ENCODE data around the gene KIRREL3. TPM values are rescaled to one million over a fixed set of nuclear protein-coding genes. Genes with fewer than 3 reads are reported as not detected.

The KIRREL3 gene
- total RNA-seq, 2 donors from 2014 or later = 0.28 TPM; not detected in 1

GRCh38 chr11:126722006-126722736, 278.4 kb downstream of the KIRREL3 start:
- Histone ChIP-seq H3K9me3 (no peaks in the 10 kb centered on the region), H3K4me3 (no peak overlapping the region), H3K27ac (no peak overlapping the region), H3K4me1 (replicated peaks) (no peaks in the 10 kb centered on the region), H3K36me3 (no peaks in the 10 kb centered on the region), H3K27me3 (replicated peaks; ENCODE audit: insufficient read depth) (no peaks in the 10 kb centered on the region)
- TF ChIP-seq POLR2AphosphoS5 (IDR thresholded peaks at IDR 0.05) (no peak), POLR2A (IDR thresholded peaks at IDR 0.05) (no peak)
- TF ChIP-seq, protein P1, sequence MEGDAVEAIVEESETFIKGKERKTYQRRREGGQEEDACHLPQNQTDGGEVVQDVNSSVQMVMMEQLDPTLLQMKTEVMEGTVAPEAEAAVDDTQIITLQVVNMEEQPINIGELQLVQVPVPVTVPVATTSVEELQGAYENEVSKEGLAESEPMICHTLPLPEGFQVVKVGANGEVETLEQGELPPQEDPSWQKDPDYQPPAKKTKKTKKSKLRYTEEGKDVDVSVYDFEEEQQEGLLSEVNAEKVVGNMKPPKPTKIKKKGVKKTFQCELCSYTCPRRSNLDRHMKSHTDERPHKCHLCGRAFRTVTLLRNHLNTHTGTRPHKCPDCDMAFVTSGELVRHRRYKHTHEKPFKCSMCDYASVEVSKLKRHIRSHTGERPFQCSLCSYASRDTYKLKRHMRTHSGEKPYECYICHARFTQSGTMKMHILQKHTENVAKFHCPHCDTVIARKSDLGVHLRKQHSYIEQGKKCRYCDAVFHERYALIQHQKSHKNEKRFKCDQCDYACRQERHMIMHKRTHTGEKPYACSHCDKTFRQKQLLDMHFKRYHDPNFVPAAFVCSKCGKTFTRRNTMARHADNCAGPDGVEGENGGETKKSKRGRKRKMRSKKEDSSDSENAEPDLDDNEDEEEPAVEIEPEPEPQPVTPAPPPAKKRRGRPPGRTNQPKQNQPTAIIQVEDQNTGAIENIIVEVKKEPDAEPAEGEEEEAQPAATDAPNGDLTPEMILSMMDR (IDR thresholded peaks at IDR 0.05) = no peak
- 81% methylated on average over 1 of the region's 1 CpG for WGBS
- no peak for DNase-seq (ENCODE audit: low spot score)
- intact Hi-C loops (cut with DNase I) = no loop called here

- intact Hi-C loops (cut with DNase I) = no loop called here
- DNase-seq (ENCODE audit: low spot score) = no peak
- H3K4me3 ChIP-seq = no peak overlapping the region
- H3K27me3 ChIP-seq (replicated peaks; ENCODE audit: insufficient read depth) = no peaks in the 10 kb centered on the region
- no peaks in the 10 kb centered on the region for H3K36me3 ChIP-seq
- H3K27ac ChIP-seq = no peak overlapping the region
- TF ChIP-seq POLR2A (IDR thresholded peaks at IDR 0.05) (no peak), POLR2AphosphoS5 (IDR thresholded peaks at IDR 0.05) (no peak)
- TF ChIP-seq, protein P1 (IDR thresholded peaks at IDR 0.05) = no peak
- WGBS = 67% methylated on average over 5 of the region's 5 CpGs
- no peaks in the 10 kb centered on the region for H3K4me1 ChIP-seq (replicated peaks)
- no peaks in the 10 kb centered on the region for H3K9me3 ChIP-seq
These were observed 279.9 kb downstream of the KIRREL3 start for GRCh38 chr11:126720539-126721235.

DNA sequence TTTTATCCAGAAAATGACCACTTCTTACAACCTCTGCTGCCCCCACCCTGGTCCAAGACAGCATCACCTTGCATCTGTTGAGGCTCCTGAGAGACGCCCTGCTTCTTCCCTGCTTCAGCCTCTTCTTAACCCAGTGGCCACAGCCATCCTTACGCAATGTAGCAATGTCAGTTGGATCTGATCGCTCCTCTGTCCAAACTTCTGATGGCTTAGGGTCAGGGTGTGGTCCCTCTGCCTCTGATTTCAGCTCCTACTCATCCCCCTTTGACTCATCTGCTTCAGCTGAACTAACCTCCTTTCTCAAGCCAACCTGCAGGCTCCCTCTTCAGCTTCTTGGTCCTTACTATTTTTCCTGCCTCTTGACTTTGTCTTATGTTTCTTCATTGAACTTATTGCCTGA, 280.8 kb downstream of the KIRREL3 start:
- no peak overlapping the region for H3K4me3 ChIP-seq
- 98% methylated on average over 3 of the region's 3 CpGs for WGBS
- no peaks in the 10 kb centered on the region for H3K9me3 ChIP-seq
- intact Hi-C loops (cut with DNase I) = no loop called here
- no peak for DNase-seq (ENCODE audit: low spot score)
- H3K4me1 ChIP-seq (replicated peaks) = no peaks in the 10 kb centered on the region
- no peak overlapping the region for H3K27ac ChIP-seq
- H3K27me3 ChIP-seq (replicated peaks; ENCODE audit: insufficient read depth) = no peaks in the 10 kb centered on the region
- H3K36me3 ChIP-seq = no peaks in the 10 kb centered on the region
- TF ChIP-seq POLR2AphosphoS5 (IDR thresholded peaks at IDR 0.05) (no peak), POLR2A (IDR thresholded peaks at IDR 0.05) (no peak)
- TF ChIP-seq, protein P1 (IDR thresholded peaks at IDR 0.05) = no peak

GRCh38 chr11:126718276-126718675, 282.3 kb downstream of the KIRREL3 start:
- Histone ChIP-seq H3K4me1 (replicated peaks) (no peaks in the 10 kb centered on the region), H3K27me3 (replicated peaks; ENCODE audit: insufficient read depth) (no peaks in the 10 kb centered on the region), H3K4me3 (no peak overlapping the region), H3K36me3 (no peaks in the 10 kb centered on the region), H3K27ac (no peak overlapping the region), H3K9me3 (no peaks in the 10 kb centered on the region)
- intact Hi-C loops (cut with DNase I) = no loop called here
- DNase-seq (ENCODE audit: low spot score) = no peak
- TF ChIP-seq, protein P1 (IDR thresholded peaks at IDR 0.05) = no peak
- no peak for TF ChIP-seq POLR2A (IDR thresholded peaks at IDR 0.05)
- TF ChIP-seq POLR2AphosphoS5 (IDR thresholded peaks at IDR 0.05) = no peak
- 52% methylated on average over 3 of the region's 3 CpGs for WGBS

All from prostate gland (tissue), 2 donors.